ENCODE measurements around the gene RASSF8. TPM values are rescaled to one million over a fixed set of nuclear protein-coding genes. Genes with fewer than 3 reads are reported as not detected.

RASSF8 gene
- total and polyA plus RNA-seq, 2 donors (not counting 3 experiments of a cell fraction or from before 2014, with no cell fraction given): 11.1 to 59.3 TPM

GRCh38 chr12:25996677-25997076 is 38.2 kb downstream of the RASSF8 start:
- Histone ChIP-seq H2AFZ (ENCODE audit: low read depth, low read length) (no peak overlapping the region), H3K4me3 (replicated peaks in 1 of 3; ENCODE audit: insufficient read depth in 1 of 3, low read depth in 1 of 3, low read length in 3 of 3) (no peak overlapping the region), H3K79me2 (ENCODE audit: control insufficient read depth, insufficient read depth, low read length) (peaks cover 79% of the 10 kb centered on the region), H3K9ac (replicated peaks; ENCODE audit: extremely low read depth, insufficient read depth, low read length) (peak overlapping the region; percentile 89), H3K4me1 (ENCODE audit: control insufficient read depth, extremely low read depth, insufficient read depth, low read length) (peaks cover 31% of the 10 kb centered on the region), H3K27me3 (ENCODE audit: control insufficient read depth in 2 of 2, insufficient read depth in 2 of 2, low read length in 2 of 2) (no peaks in the 10 kb centered on the region), H3K27ac (ENCODE audit: insufficient read depth, low read depth, low read length) (peak overlapping the region; percentile 97), H3K9me1 (replicated peaks; ENCODE audit: control insufficient read depth, extremely low read depth, insufficient read depth, low read length) (no peaks in the 10 kb centered on the region), H3K36me3 (ENCODE audit: control insufficient read depth in 2 of 2, extremely low read depth in 1 of 2, insufficient read depth in 2 of 2, low read length in 2 of 2) (no peaks in the 10 kb centered on the region), H3K9me3 (replicated peaks; ENCODE audit: control insufficient read depth, insufficient read depth, low read length) (no peaks in the 10 kb centered on the region), H3K4me2 (ENCODE audit: insufficient read depth, low read length) (peak overlapping the region; percentile 98), H4K20me1 (replicated peaks; ENCODE audit: control insufficient read depth, extremely low read depth, insufficient read depth, low read length) (no peaks in the 10 kb centered on the region)
- POLR2A ChIA-PET: no interaction called here
- DNase-seq (ENCODE audit: low read depth, low spot score) (no peak), FAIRE-seq (no peak)
- no peak for TF ChIP-seq MAX (IDR thresholded peaks at IDR 0.05; ENCODE audit: insufficient read depth, insufficient read length)
- TF ChIP-seq POLR2AphosphoS5 (IDR thresholded peaks at IDR 0.05; ENCODE audit: insufficient read depth, low read depth, low read length): no peak
- no peak for TF ChIP-seq GATA2 (IDR thresholded peaks at IDR 0.05; ENCODE audit: insufficient read depth, insufficient read length, low read depth, low read length)
- no peak for TF ChIP-seq MYC (IDR thresholded peaks at IDR 0.05; ENCODE audit: low read depth, low read length)
- no peak for TF ChIP-seq JUN (IDR thresholded peaks at IDR 0.05; ENCODE audit: borderline replicate concordance, insufficient read depth, insufficient read length, low read depth)
- intact Hi-C loops (cut with micrococcal nuclease): loop anchor here (1.0 kb wide), 4 partner anchors 8 to 202 kb away; partner anchors contain the start of gene RASSF8
- dilution Hi-C loops (cut with MboI; ENCODE audit: extremely low pct_ligation_motif_present, low sequenced_read_pairs): no loop called here
- no TSS peak for BruUV-seq (replicated peaks)
- CTCF ChIA-PET: interaction anchor here (1.0 to 1.7 kb wide), 4 partner anchors 18 to 36 kb away, joined by 3 to 5 read pairs (median 4); no protein-coding TSS in a partner anchor

GRCh38 chr12:25997201-25997963 is 38.9 kb downstream of the RASSF8 start:
- Histone ChIP-seq H3K9me1 (replicated peaks; ENCODE audit: control insufficient read depth, extremely low read depth, insufficient read depth, low read length) (no peaks in the 10 kb centered on the region), H2AFZ (ENCODE audit: low read depth, low read length) (no peak overlapping the region), H3K4me3 (replicated peaks in 1 of 3; ENCODE audit: insufficient read depth in 1 of 3, low read depth in 1 of 3, low read length in 3 of 3) (peak overlapping the region in 1 of 3 experiments; percentile 69), H3K4me2 (ENCODE audit: insufficient read depth, low read length) (peak overlapping the region; percentile 98), H3K9me3 (replicated peaks; ENCODE audit: control insufficient read depth, insufficient read depth, low read length) (no peaks in the 10 kb centered on the region), H3K9ac (replicated peaks; ENCODE audit: extremely low read depth, insufficient read depth, low read length) (peak overlapping the region; percentile 92), H3K27me3 (ENCODE audit: control insufficient read depth in 2 of 2, insufficient read depth in 2 of 2, low read length in 2 of 2) (no peaks in the 10 kb centered on the region), H3K4me1 (ENCODE audit: control insufficient read depth, extremely low read depth, insufficient read depth, low read length) (peaks cover 31% of the 10 kb centered on the region), H3K27ac (ENCODE audit: insufficient read depth, low read depth, low read length) (peak overlapping the region; percentile 97), H3K79me2 (ENCODE audit: control insufficient read depth, insufficient read depth, low read length) (peaks cover 75% of the 10 kb centered on the region), H3K36me3 (ENCODE audit: control insufficient read depth in 2 of 2, extremely low read depth in 1 of 2, insufficient read depth in 2 of 2, low read length in 2 of 2) (no peaks in the 10 kb centered on the region), H4K20me1 (replicated peaks; ENCODE audit: control insufficient read depth, extremely low read depth, insufficient read depth, low read length) (no peaks in the 10 kb centered on the region)
- peak; percentile 81 for FAIRE-seq
- ChIA-PET CTCF (interaction anchor here (1.0 to 1.7 kb wide), 11 partner anchors 8 to 562 kb away, joined by 3 to 10 read pairs (median 4); partner anchors contain the start of gene RASSF8), POLR2A (interaction anchor here (1.0 to 1.8 kb wide), 2 partner anchors 38 to 40 kb away, joined by 3 to 4 read pairs; no protein-coding TSS in a partner anchor)
- no peak for TF ChIP-seq POLR2A (IDR thresholded peaks at IDR 0.05; ENCODE audit: low read depth, low read length)
- no peak for TF ChIP-seq EZH2 (IDR thresholded peaks at IDR 0.05; ENCODE audit: borderline replicate concordance, low read depth, low read length, severe bottlenecking)
- no peak for TF ChIP-seq MAX (IDR thresholded peaks at IDR 0.05; ENCODE audit: insufficient read depth, insufficient read length)
- peak; percentile 88 for TF ChIP-seq FOS (IDR thresholded peaks at IDR 0.05; ENCODE audit: borderline replicate concordance, insufficient read depth, low read length)
- TF ChIP-seq GATA2 (IDR thresholded peaks at IDR 0.05; ENCODE audit: insufficient read depth, insufficient read length, low read depth, low read length): no peak
- no peak for TF ChIP-seq MYC (IDR thresholded peaks at IDR 0.05; ENCODE audit: low read depth, low read length)
- no peak for TF ChIP-seq CTCF (IDR thresholded peaks at IDR 0.05; ENCODE audit: extremely low read depth in 1 of 2, insufficient read depth in 1 of 2, low read depth in 1 of 2, low read length in 2 of 2)
- TF ChIP-seq JUN (IDR thresholded peaks at IDR 0.05; ENCODE audit: borderline replicate concordance, insufficient read depth, insufficient read length, low read depth): peak; percentile 99
- peak; percentile 51 for TF ChIP-seq POLR2AphosphoS5 (IDR thresholded peaks at IDR 0.05; ENCODE audit: insufficient read depth, low read depth, low read length)
- TSS peak; percentile 78 for BruUV-seq (replicated peaks)
- peak; percentile 96 for DNase-seq (ENCODE audit: low read depth, low spot score)
- dilution Hi-C loops (cut with MboI; ENCODE audit: extremely low pct_ligation_motif_present, low sequenced_read_pairs) (no loop called here), intact Hi-C loops (cut with micrococcal nuclease) (loop anchor here (1.0 kb wide), 4 partner anchors 9 to 203 kb away; partner anchors contain the start of gene RASSF8)

Data from endothelial cell of umbilical vein (primary cell).